SK-N-SH treated with all-trans-retinoic acid at 6 μM for 48 hours (cell line): Measurements from ENCODE around the gene ORAI2.
A peak's percentile ranks its signal among the peaks of the same experiment; 100 is the strongest.

Experiments
- ATAC-seq: fragments of 200-7000 bp; cut with Tn5 transposase; 3 replicates; pipeline ENCODE4 v1.9.1; 2020; ENCODE audit warnings: mild to moderate bottlenecking, moderate library complexity
- ARNTL ChIP-seq: fragments of 450-650 bp; formaldehyde crosslinking; IDR thresholded peaks from 2 replicates; pipeline ENCODE4 v1.5.0; 2020; ENCODE audit warnings: low read depth, mild to moderate bottlenecking, moderate library complexity, borderline replicate concordance
- BACH2 ChIP-seq: fragments of 250-450 bp; sonication (Bioruptor Pico); IDR thresholded peaks from 2 replicates; pipeline ENCODE4 v1.9.0; 2021; ENCODE audit warnings: mild to moderate bottlenecking, borderline replicate concordance
- CREB5 ChIP-seq: fragments of 250-450 bp; sonication (Bioruptor Pico); IDR thresholded peaks from 2 replicates; pipeline ENCODE4 v1.5.1; 2020; ENCODE audit warnings: low read depth, mild to moderate bottlenecking, moderate library complexity
- CSDC2 ChIP-seq: fragments of 250-450 bp; sonication (Bioruptor Pico); IDR thresholded peaks from 2 replicates; pipeline ENCODE4 v1.5.0; 2020; ENCODE audit warnings: mild to moderate bottlenecking, moderate library complexity
- ESRRG ChIP-seq: fragments of 250-450 bp; sonication (Bioruptor Pico); IDR thresholded peaks from 2 replicates; pipeline ENCODE4 v1.6.1; 2021; ENCODE audit warnings: mild to moderate bottlenecking
- OSR1 ChIP-seq: fragments of 250-450 bp; sonication (Bioruptor Pico); IDR thresholded peaks from 2 replicates; pipeline ENCODE4 v1.8.0; 2022; ENCODE audit warnings: moderate library complexity, mild to moderate bottlenecking, inconsistent platforms
- PATZ1 ChIP-seq: fragments of 250-450 bp; sonication (Bioruptor Pico); IDR thresholded peaks from 2 replicates; pipeline ENCODE4 v1.8.0; 2020; ENCODE audit warnings: mild to moderate bottlenecking, moderate library complexity, borderline replicate concordance
- POU6F1 ChIP-seq: fragments of 250-450 bp; sonication (Bioruptor Pico); IDR thresholded peaks from 2 replicates; pipeline ENCODE4 v1.8.0; 2021; ENCODE audit warnings: low read depth, mild to moderate bottlenecking, moderate library complexity, borderline replicate concordance
- PPARA ChIP-seq: fragments of 250-450 bp; sonication (Bioruptor Pico); IDR thresholded peaks from 2 replicates; pipeline ENCODE4 v1.5.0; 2020; ENCODE audit warnings: mild to moderate bottlenecking, borderline replicate concordance
- RARB ChIP-seq: fragments of 250-450 bp; sonication (Bioruptor Pico); IDR thresholded peaks from 2 replicates; pipeline ENCODE4 v1.8.0; 2021; ENCODE audit warnings: mild to moderate bottlenecking, moderate library complexity
- SNAI2 ChIP-seq: fragments of 250-450 bp; sonication (Bioruptor Pico); IDR thresholded peaks from 2 replicates; pipeline ENCODE4 v1.5.0; 2020; ENCODE audit warnings: mild to moderate bottlenecking, moderate library complexity
- TCF4 ChIP-seq: fragments of 250-450 bp; sonication (Bioruptor Pico); IDR thresholded peaks from 2 replicates; pipeline ENCODE4 v1.8.0; 2021; ENCODE audit warnings: mild to moderate bottlenecking, moderate library complexity, borderline replicate concordance
- TOX ChIP-seq: fragments of 250-450 bp; sonication (Bioruptor Pico); IDR thresholded peaks from 2 replicates; pipeline ENCODE4 v1.8.0; 2021; ENCODE audit warnings: mild to moderate bottlenecking, moderate library complexity, borderline replicate concordance
- TSHZ2 ChIP-seq: fragments of 250-450 bp; sonication (Bioruptor Pico); IDR thresholded peaks from 2 replicates; pipeline ENCODE4 v1.5.0; 2020; ENCODE audit warnings: mild to moderate bottlenecking, moderate library complexity
- ZC3H10 ChIP-seq: fragments of 250-450 bp; sonication (Bioruptor Pico); IDR thresholded peaks from 2 replicates; pipeline ENCODE4 v1.5.1; 2021; ENCODE audit warnings: mild to moderate bottlenecking, moderate library complexity
- ZFP3 ChIP-seq: fragments of 250-450 bp; sonication (Bioruptor Pico); IDR thresholded peaks from 2 replicates; pipeline ENCODE4 v1.5.0; 2020; ENCODE audit warnings: mild to moderate bottlenecking, moderate library complexity
- ZFP30 ChIP-seq: fragments of 450-650 bp; formaldehyde crosslinking; IDR thresholded peaks from 2 replicates; pipeline ENCODE4 v1.5.0; 2022; ENCODE audit warnings: mild to moderate bottlenecking, moderate library complexity
- ZNF70 ChIP-seq: fragments of 450-650 bp; formaldehyde crosslinking; IDR thresholded peaks from 2 replicates; pipeline ENCODE4 v1.5.0; 2020; ENCODE audit warnings: mild to moderate bottlenecking, moderate library complexity
- ZNF8 ChIP-seq: fragments of 450-650 bp; formaldehyde crosslinking; IDR thresholded peaks from 2 replicates; pipeline ENCODE4 v1.5.0; 2020; ENCODE audit warnings: mild to moderate bottlenecking, moderate library complexity

ORAI2 gene

GRCh38 chr7:102459221-102459844 is 26.0 kb downstream of the ORAI2 start:
- TF ChIP-seq PATZ1 (CRISPR knock-in tag) (no peak), TSHZ2 (CRISPR knock-in tag) (no peak), OSR1 (CRISPR knock-in tag) (no peak), BACH2 (no peak), CREB5 (no peak), RARB (CRISPR knock-in tag) (no peak), PPARA (CRISPR knock-in tag) (no peak), ZFP30 (CRISPR knock-in tag) (no peak), ZC3H10 (no peak), TCF4 (CRISPR knock-in tag) (no peak), ZNF70 (no peak), POU6F1 (no peak), ESRRG (CRISPR knock-in tag) (no peak), SNAI2 (CRISPR knock-in tag) (no peak), TOX (no peak)
- ATAC-seq: no peak

GRCh38 chr7:102460467-102460866 is 27.1 kb downstream of the ORAI2 start:
- TF ChIP-seq POU6F1 (no peak), TOX (no peak), SNAI2 (CRISPR knock-in tag) (no peak), ZFP3 (CRISPR knock-in tag) (no peak)
- ATAC-seq: no peak

- TF ChIP-seq RARB (CRISPR knock-in tag) (no peak), POU6F1 (no peak), ZNF70 (no peak), SNAI2 (CRISPR knock-in tag) (no peak), BACH2 (no peak), TOX (no peak), TCF4 (CRISPR knock-in tag) (no peak), ARNTL (CRISPR knock-in tag) (no peak), ZNF8 (CRISPR knock-in tag) (no peak), CSDC2 (CRISPR knock-in tag) (no peak), OSR1 (CRISPR knock-in tag) (no peak), CREB5 (no peak), ESRRG (CRISPR knock-in tag) (no peak)
- peak; percentile 15 for ATAC-seq
Measured at GRCh38 chr7:102463841-102464576, 30.6 kb downstream of the ORAI2 start.
